BJ (cell line): ENCODE measurements around the gene SPTLC1. TPM values are rescaled to one million over a fixed set of nuclear protein-coding genes. Genes with fewer than 3 reads are reported as not detected.

Experiments
- CTCF ChIA-PET: fragments of 350-600 bp; formaldehyde crosslinking; extraction: SDS; loops from one replicate; lab custom pipeline; 2021; ENCODE audit warnings: antibody characterized with exemption, inconsistent platforms; lab: Yijun Ruan, JAX
- POLR2A ChIA-PET: fragments of 300-600 bp; sonication (Branson Sonifier 250); formaldehyde crosslinking; extraction: SDS; loops from one replicate; lab custom pipeline; 2021; ENCODE audit warnings: antibody characterized with exemption; lab: Charles Lee
- DNase-seq: peaks from one replicate; pipeline ENCODE4 v3.0.0-alpha.2; 2011; ENCODE audit warnings: low read depth
- H3K27me3 ChIP-seq: 2 replicates; pipeline ENCODE4 v1.6.0; 2011; ENCODE audit warnings: low read length; ENCODE audit not compliant: control insufficient read depth, insufficient read depth
- H3K36me3 ChIP-seq: 2 replicates; pipeline ENCODE4 v1.5.1; 2011; ENCODE audit warnings: low read length; ENCODE audit not compliant: control insufficient read depth, insufficient read depth
- H3K4me3 ChIP-seq: 2 replicates; pipeline ENCODE4 v1.5.1; 2011; ENCODE audit warnings: low read depth, mild to moderate bottlenecking, control low read depth, low read length
- polyA plus RNA-seq: library from polyadenylated mRNA; depleted of rRNA; stranded (reverse); fragments of >200 nt; gene quantifications from 2 replicates; pipeline ENCODE4 v1.2.3, GENCODE V29; 2011
- TF ChIP-seq, protein P1 (sequence below): IDR thresholded peaks from 2 replicates; pipeline ENCODE4 v1.5.1; 2011; ENCODE audit warnings: low read depth, mild to moderate bottlenecking, control low read depth, inconsistent platforms, low read length, moderate library complexity; ENCODE audit not compliant: insufficient read depth

Gene SPTLC1
- polyA plus RNA-seq, 1 experiment = 102 TPM

DNA sequence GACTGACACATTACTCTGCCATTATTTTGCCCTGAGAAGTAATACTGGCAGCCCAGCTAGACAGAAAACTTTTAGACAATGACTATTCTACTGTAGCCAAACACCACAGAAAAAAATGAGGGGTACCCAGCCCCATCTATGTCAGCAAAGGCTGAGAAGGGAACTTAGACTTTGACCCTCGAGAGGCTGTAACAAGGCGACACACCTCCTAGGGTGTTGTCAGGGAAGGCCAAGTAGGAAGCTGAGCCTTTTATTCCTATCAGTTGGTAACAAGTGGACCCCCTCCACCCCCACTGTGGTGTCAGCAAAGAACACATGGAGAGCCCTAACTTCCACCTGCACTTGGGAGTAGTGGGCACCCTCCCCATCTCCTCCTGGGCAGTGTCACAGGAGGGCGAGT is 55.6 kb downstream of the SPTLC1 start:
- TF ChIP-seq, protein P1, sequence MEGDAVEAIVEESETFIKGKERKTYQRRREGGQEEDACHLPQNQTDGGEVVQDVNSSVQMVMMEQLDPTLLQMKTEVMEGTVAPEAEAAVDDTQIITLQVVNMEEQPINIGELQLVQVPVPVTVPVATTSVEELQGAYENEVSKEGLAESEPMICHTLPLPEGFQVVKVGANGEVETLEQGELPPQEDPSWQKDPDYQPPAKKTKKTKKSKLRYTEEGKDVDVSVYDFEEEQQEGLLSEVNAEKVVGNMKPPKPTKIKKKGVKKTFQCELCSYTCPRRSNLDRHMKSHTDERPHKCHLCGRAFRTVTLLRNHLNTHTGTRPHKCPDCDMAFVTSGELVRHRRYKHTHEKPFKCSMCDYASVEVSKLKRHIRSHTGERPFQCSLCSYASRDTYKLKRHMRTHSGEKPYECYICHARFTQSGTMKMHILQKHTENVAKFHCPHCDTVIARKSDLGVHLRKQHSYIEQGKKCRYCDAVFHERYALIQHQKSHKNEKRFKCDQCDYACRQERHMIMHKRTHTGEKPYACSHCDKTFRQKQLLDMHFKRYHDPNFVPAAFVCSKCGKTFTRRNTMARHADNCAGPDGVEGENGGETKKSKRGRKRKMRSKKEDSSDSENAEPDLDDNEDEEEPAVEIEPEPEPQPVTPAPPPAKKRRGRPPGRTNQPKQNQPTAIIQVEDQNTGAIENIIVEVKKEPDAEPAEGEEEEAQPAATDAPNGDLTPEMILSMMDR = no peak
- CTCF ChIA-PET = interaction anchor here (3.5 kb wide), 1 partner anchor 105 kb away, joined by 9 read pairs; no protein-coding TSS in a partner anchor
- H3K27me3 ChIP-seq = no peaks in the 10 kb centered on the region
- DNase-seq = no peak
- no peak overlapping the region for H3K4me3 ChIP-seq
- peaks cover 5% of the 10 kb centered on the region; the same call in 1 of the 2 replicates for H3K36me3 ChIP-seq
- POLR2A ChIA-PET = no interaction called here

DNA sequence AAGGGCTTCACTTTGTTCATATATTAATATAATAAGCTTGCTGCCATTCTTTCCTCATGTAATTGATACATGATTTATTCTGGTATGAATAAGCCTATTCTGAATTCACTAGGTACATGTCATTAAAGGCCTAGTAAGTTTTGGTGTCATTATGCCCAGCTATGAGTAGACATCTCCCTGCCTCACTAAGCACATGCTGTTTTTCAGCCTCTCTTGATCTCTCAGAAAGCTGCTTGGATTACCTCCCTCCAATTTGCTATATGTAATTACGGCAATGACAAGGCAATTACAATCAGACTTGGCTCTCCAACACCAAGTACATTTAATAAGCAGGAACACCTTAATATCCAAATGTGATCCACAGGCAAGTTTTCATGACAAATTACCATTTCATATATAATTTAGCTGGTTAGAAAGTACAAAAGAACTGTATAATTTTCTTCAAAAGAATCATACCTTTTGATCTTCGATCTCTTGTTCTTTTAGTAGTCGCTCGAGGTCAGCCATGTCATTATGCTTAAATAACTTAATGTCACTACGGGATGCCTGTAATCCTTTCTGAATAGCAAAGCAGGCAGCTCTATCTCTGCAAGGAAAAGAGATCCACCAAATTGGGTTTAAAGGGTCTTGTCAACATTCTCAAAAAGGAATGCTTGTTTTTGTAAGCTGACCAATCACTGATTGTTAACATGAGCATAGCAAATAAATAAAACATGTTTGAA is 56.3 kb downstream of the SPTLC1 start:
- no peak for DNase-seq
- ChIA-PET CTCF (interaction anchor here (3.5 kb wide), 1 partner anchor 104 kb away, joined by 9 read pairs; no protein-coding TSS in a partner anchor), POLR2A (no interaction called here)
- Histone ChIP-seq H3K36me3 (peaks cover 5% of the 10 kb centered on the region; the same call in 1 of the 2 replicates), H3K4me3 (no peak overlapping the region), H3K27me3 (no peaks in the 10 kb centered on the region)
- TF ChIP-seq, protein P1 = no peak

DNA sequence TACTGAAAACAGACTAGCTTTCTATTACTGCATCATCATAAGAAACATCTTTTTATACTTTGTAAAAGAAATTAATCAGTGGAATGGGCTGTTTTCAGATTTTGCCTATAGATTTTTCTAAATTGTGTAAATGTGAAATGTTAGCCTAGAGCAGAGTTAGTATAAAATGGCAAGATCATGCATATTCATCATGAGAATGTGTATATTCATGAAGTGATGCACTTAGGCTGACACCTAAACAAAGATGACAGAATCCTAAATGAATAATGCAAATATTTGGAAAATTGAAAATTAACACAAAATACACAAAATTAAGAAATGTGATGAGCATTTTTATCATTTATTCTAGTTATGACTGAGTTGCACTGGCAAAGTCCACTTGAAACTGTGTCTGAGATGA is 57.2 kb downstream of the SPTLC1 start:
- no peaks in the 10 kb centered on the region for H3K27me3 ChIP-seq
- H3K4me3 ChIP-seq = no peak overlapping the region
- CTCF ChIA-PET = interaction anchor here (3.5 kb wide), 1 partner anchor 103 kb away, joined by 9 read pairs; no protein-coding TSS in a partner anchor
- TF ChIP-seq, protein P1 = no peak
- DNase-seq = no peak
- POLR2A ChIA-PET = no interaction called here
- peaks cover 5% of the 10 kb centered on the region; the same call in 1 of the 2 replicates for H3K36me3 ChIP-seq

DNA sequence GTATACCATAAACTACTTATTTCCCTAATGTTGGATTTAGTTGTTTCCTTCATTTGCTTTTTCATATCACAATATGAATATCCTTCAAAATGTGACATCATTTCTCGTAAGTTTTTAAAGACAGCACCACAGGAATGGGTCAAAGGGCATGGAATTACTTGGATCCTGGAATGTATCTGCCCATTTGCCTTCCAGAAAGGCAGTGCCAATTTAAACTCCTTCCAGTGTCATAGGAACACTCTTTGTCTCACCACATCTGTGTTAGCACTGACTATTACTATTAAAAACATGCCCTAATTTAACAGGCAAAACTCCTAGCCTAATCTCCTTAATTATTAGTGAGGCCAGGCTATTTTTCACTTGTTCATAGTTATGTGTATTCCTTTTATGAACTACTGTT is 58.0 kb downstream of the SPTLC1 start:
- ChIA-PET CTCF (interaction anchor here (1.3 to 3.5 kb wide), 2 partner anchors 102 to 107 kb away, joined by 3 to 9 read pairs; partner anchors contain the start of gene ROR2), POLR2A (no interaction called here)
- TF ChIP-seq, protein P1 = no peak
- no peak overlapping the region for H3K4me3 ChIP-seq
- H3K36me3 ChIP-seq = peaks cover 5% of the 10 kb centered on the region; the same call in 1 of the 2 replicates
- DNase-seq = no peak
- no peaks in the 10 kb centered on the region for H3K27me3 ChIP-seq

DNA sequence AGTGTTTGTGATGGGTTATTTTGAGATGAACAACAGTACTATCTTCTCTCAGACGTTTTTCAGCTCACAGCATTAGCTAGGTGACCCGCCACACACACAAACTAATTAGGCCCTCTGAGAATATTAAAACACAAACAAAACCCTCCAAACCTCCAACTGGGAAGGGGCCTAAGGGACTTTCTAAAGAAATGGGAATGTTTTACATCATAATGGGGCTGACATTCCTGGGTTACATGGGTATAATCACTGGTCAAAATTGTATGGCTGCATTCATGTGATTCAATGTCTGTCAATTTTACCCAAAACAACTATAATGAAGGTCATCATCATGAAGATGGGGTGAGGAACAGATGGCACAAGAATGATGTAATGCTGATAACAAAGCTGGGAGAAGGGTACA is 59.6 kb downstream of the SPTLC1 start:
- TF ChIP-seq, protein P1 = no peak
- CTCF ChIA-PET = interaction anchor here (0.8 to 1.3 kb wide), 3 partner anchors 10 to 297 kb away, joined by 3 to 5 read pairs (median 3); partner anchors contain the start of gene ROR2
- POLR2A ChIA-PET = no interaction called here
- Histone ChIP-seq H3K36me3 (peaks cover 5% of the 10 kb centered on the region; the same call in 1 of the 2 replicates), H3K4me3 (no peak overlapping the region), H3K27me3 (no peaks in the 10 kb centered on the region)
- DNase-seq = no peak
